ENCODE data around the gene STK32B.

The STK32B gene

DNA sequence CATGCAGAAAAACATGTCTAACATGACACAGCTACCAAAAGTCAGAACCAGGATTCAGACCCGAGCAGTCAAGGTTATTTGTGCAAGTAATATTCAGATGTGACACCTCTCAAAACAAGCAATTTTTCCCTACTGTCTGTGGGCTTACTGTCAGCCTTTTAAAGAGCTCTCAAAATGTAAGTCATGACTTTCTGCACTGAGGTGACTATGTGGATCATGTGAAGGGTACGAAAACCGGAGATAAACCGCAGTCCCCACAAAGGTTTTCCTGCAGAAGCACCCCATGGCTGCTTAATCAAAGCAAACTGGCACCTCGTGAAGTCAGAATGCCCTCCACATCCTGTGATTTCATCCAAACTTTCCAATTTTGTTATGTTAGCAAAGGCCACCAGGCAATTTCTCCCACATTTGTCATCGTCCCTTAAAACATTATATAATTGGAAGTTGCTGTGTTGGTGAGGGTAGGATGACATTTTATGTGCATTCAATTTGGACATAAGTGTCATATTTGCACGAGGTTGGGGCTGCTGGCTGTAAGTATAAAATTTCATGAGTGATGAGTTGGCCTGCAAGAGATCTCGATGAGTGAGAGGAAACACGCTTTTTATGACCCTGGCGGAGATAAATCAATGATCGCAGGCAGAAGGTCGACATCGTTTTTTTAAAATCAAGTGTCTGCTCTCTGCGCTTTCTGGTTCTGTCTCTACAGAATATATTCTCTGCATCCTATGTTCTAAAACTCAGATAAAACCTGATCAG lies 161.2 kb downstream of the STK32B start:
- TF ChIP-seq, protein P1, sequence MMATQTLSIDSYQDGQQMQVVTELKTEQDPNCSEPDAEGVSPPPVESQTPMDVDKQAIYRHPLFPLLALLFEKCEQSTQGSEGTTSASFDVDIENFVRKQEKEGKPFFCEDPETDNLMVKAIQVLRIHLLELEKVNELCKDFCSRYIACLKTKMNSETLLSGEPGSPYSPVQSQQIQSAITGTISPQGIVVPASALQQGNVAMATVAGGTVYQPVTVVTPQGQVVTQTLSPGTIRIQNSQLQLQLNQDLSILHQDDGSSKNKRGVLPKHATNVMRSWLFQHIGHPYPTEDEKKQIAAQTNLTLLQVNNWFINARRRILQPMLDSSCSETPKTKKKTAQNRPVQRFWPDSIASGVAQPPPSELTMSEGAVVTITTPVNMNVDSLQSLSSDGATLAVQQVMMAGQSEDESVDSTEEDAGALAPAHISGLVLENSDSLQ (IDR thresholded peaks at IDR 0.05), result peak; percentile 66
- TF ChIP-seq SUZ12 (IDR thresholded peaks at IDR 0.05) (no peak), FOXK2 (IDR thresholded peaks at IDR 0.05) (no peak)
- ChIA-PET CTCF (no interaction called here), POLR2A (no interaction called here)
- DNase-seq (ENCODE audit: extremely low spot score), result no peak

DNA sequence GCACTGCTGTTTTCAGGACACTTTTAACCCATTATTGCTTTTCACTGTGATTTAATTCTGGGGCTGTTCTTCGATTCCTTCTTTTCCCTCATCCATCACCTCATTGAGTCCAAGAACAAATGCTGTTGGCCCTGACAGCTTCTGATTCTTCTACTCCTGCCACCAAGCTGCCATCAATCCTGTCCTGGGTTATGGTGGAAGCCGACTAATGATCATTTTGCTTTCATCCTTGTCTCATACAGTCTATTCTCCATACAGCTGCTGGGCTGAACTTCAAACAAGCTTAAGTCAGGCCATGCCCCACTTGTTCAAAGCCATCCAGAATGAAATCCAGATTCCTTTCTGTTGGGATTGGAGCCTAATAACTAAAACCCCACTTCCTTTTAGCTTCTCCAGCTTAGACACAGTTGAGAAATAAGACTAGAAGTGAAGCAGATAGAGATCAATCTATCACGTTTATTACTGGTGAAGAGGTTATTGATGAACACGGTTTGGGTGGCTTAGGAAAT lies 161.9 kb downstream of the STK32B start:
- TF ChIP-seq LEF1 (IDR thresholded peaks at IDR 0.05; ENCODE audit: borderline replicate concordance), result no peak
- TF ChIP-seq, protein P1 (IDR thresholded peaks at IDR 0.05), result no peak
- no peak for TF ChIP-seq ZNF384 (IDR thresholded peaks at IDR 0.05)
- no peak for TF ChIP-seq FOXM1 (IDR thresholded peaks at IDR 0.05; ENCODE audit: borderline replicate concordance)
- TF ChIP-seq ELF4 (IDR thresholded peaks at IDR 0.05), result no peak
- no peak for TF ChIP-seq TARDBP (IDR thresholded peaks at IDR 0.05)
- no peak for TF ChIP-seq BHLHE40 (IDR thresholded peaks at IDR 0.05; ENCODE audit: borderline replicate concordance)
- no peak for TF ChIP-seq FOXK2 (IDR thresholded peaks at IDR 0.05)
- no peak for TF ChIP-seq ARNT (IDR thresholded peaks at IDR 0.05)
- CTCF ChIA-PET, result interaction anchor here (0.6 kb wide), 2 partner anchors 219 to 632 kb away, joined by 4 to 5 read pairs; no protein-coding TSS in a partner anchor
- DNase-seq (ENCODE audit: extremely low spot score), result no peak
- POLR2A ChIA-PET, result no interaction called here

DNA sequence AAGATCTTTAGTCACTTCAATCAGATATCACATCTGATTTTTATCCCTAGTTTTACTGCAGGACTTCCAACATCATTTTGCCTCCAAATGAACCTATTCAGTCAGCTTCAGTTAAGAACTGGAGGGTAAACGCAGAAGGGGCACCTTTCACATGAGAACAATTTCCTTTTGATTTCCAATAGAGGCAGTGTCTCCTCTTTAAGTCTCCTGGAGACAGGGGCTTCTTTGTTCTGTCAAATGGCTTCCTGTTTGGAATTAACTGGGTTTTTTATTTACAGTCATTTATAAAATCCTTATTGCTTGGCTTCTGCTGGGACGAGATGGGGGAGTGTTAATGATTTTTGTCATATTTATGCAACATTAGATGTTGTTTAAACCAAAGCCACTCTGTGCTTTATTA lies 164.0 kb downstream of the STK32B start:
- ChIA-PET POLR2A (no interaction called here), CTCF (no interaction called here)
- TF ChIP-seq LEF1 (IDR thresholded peaks at IDR 0.05; ENCODE audit: borderline replicate concordance), result no peak
- no peak for TF ChIP-seq SP1 (IDR thresholded peaks at IDR 0.05)
- no peak for TF ChIP-seq NFRKB (IDR thresholded peaks at IDR 0.05)
- TF ChIP-seq TARDBP (IDR thresholded peaks at IDR 0.05), result no peak
- no peak for TF ChIP-seq CTBP1 (IDR thresholded peaks at IDR 0.05; ENCODE audit: borderline replicate concordance)
- TF ChIP-seq, protein P1 (IDR thresholded peaks at IDR 0.05), result no peak
- no peak for TF ChIP-seq ZNF384 (IDR thresholded peaks at IDR 0.05)
- no peak for TF ChIP-seq FOXM1 (IDR thresholded peaks at IDR 0.05; ENCODE audit: borderline replicate concordance)
- TF ChIP-seq L3MBTL2 (conservative IDR thresholded peaks at IDR 0.05), result no peak
- TF ChIP-seq HDGF (IDR thresholded peaks at IDR 0.05; ENCODE audit: borderline replicate concordance), result no peak
- no peak for TF ChIP-seq ELF4 (IDR thresholded peaks at IDR 0.05)
- TF ChIP-seq FOXK2 (IDR thresholded peaks at IDR 0.05), result no peak
- TF ChIP-seq FOXA1 (IDR thresholded peaks at IDR 0.05), result no peak
- TF ChIP-seq SUZ12 (IDR thresholded peaks at IDR 0.05), result no peak
- no peak for DNase-seq (ENCODE audit: extremely low spot score)

DNA sequence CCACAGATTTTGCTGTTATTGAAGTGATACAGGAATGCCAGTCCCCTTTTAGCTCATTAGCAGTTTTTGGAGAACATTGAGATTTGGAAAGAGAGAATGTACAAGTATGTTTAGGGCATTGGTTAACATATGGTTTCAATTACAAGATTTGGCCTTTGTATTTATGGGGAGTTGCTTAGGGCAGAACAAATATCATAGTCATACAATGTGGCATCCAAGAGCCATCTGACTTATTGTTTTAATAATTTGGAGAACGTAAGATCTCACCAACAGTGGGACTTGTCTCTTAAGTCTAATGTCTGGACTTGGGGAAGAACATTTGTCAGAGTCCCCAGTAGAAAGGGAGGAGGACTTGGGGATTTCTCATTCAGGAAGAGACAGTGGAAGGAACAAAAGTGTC lies 166.1 kb downstream of the STK32B start:
- ChIA-PET CTCF (no interaction called here), POLR2A (no interaction called here)
- no peak for DNase-seq (ENCODE audit: extremely low spot score)
- TF ChIP-seq NFRKB (IDR thresholded peaks at IDR 0.05), result no peak
- TF ChIP-seq ELF4 (IDR thresholded peaks at IDR 0.05), result no peak
- no peak for TF ChIP-seq ARNT (IDR thresholded peaks at IDR 0.05)
- no peak for TF ChIP-seq FOXM1 (IDR thresholded peaks at IDR 0.05; ENCODE audit: borderline replicate concordance)
- TF ChIP-seq ZNF384 (IDR thresholded peaks at IDR 0.05), result no peak
- TF ChIP-seq L3MBTL2 (conservative IDR thresholded peaks at IDR 0.05), result no peak
- TF ChIP-seq FOXA1 (IDR thresholded peaks at IDR 0.05), result no peak
- no peak for TF ChIP-seq LEF1 (IDR thresholded peaks at IDR 0.05; ENCODE audit: borderline replicate concordance)
- no peak for TF ChIP-seq HDGF (IDR thresholded peaks at IDR 0.05; ENCODE audit: borderline replicate concordance)
- TF ChIP-seq SP1 (IDR thresholded peaks at IDR 0.05), result no peak
- TF ChIP-seq, protein P1 (IDR thresholded peaks at IDR 0.05), result no peak
- TF ChIP-seq TARDBP (IDR thresholded peaks at IDR 0.05), result no peak
- no peak for TF ChIP-seq BHLHE40 (IDR thresholded peaks at IDR 0.05; ENCODE audit: borderline replicate concordance)
- no peak for TF ChIP-seq FOXK2 (IDR thresholded peaks at IDR 0.05)

DNA sequence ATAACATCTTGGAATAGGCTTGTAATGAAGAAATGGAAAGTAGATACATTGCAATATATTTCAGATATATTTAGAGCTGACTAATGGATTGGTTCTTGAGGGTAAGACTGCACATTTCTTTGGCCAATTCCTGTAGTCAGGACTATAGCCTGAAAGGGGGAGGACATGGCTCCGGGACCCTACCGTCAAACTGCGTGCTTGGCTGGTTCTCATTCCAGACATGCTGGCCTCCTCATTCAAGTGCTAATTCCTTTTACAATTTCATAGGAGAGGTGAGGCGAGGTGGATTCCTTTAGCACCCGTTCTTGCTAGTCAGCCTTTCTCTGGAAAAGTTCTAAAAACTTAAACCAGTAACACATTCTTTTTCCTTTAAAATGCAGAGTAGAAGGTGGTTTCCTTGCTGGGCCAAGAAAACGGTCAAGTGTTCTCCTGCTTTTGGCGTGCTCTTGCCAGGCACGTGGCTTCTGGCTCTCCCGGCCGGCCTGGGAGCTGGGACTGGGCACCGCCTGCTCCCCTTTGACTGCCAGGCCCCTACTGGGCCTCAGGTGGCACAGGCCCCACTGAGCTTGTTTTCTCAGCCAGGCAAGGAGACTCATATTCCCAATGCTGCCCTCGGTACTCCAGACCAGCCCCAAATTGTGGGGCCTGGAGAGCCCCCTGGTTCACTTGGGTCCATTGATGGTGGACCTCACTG lies 167.2 kb downstream of the STK32B start:
- DNase-seq (ENCODE audit: extremely low spot score), result no peak
- POLR2A ChIA-PET, result no interaction called here
- TF ChIP-seq SP1 (IDR thresholded peaks at IDR 0.05) (no peak), FOXM1 (IDR thresholded peaks at IDR 0.05; ENCODE audit: borderline replicate concordance) (no peak), HDGF (IDR thresholded peaks at IDR 0.05; ENCODE audit: borderline replicate concordance) (no peak), LEF1 (IDR thresholded peaks at IDR 0.05; ENCODE audit: borderline replicate concordance) (no peak)
- CTCF ChIA-PET, result no interaction called here

DNA sequence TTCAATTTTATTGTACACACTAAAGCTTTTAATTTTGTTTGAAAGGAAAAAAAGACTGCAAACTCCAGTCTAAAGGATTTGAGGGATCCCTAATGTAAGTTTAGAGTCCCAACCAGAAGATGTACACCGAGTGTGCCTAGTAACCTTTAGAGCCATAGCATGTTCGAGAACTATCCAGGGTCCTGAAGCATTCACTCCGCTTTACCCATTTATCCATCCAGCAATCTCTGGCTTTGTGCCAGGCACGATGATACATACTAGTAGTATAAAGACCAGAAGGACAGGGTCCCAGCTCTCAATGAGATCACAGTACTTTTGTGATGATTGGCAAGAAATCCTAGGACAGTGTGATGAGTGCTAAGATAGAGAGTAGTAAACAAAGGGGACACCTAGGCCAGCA lies 168.7 kb downstream of the STK32B start:
- CTCF ChIA-PET, result no interaction called here
- POLR2A ChIA-PET, result no interaction called here
- TF ChIP-seq TARDBP (IDR thresholded peaks at IDR 0.05) (no peak), ARNT (IDR thresholded peaks at IDR 0.05) (no peak), L3MBTL2 (conservative IDR thresholded peaks at IDR 0.05) (no peak), NFRKB (IDR thresholded peaks at IDR 0.05) (no peak), SUZ12 (IDR thresholded peaks at IDR 0.05) (no peak), BHLHE40 (IDR thresholded peaks at IDR 0.05; ENCODE audit: borderline replicate concordance) (no peak), SP1 (IDR thresholded peaks at IDR 0.05) (no peak), CTBP1 (IDR thresholded peaks at IDR 0.05; ENCODE audit: borderline replicate concordance) (no peak), ZNF384 (IDR thresholded peaks at IDR 0.05) (no peak)
- DNase-seq (ENCODE audit: extremely low spot score), result no peak
